ENCODE measurements around the gene HHAT. TPM values are rescaled to one million over a fixed set of nuclear protein-coding genes. Genes with fewer than 3 reads are reported as not detected.

Gene HHAT
- 2.7 and 3.5 TPM in 2 replicates for total RNA-seq

DNA sequence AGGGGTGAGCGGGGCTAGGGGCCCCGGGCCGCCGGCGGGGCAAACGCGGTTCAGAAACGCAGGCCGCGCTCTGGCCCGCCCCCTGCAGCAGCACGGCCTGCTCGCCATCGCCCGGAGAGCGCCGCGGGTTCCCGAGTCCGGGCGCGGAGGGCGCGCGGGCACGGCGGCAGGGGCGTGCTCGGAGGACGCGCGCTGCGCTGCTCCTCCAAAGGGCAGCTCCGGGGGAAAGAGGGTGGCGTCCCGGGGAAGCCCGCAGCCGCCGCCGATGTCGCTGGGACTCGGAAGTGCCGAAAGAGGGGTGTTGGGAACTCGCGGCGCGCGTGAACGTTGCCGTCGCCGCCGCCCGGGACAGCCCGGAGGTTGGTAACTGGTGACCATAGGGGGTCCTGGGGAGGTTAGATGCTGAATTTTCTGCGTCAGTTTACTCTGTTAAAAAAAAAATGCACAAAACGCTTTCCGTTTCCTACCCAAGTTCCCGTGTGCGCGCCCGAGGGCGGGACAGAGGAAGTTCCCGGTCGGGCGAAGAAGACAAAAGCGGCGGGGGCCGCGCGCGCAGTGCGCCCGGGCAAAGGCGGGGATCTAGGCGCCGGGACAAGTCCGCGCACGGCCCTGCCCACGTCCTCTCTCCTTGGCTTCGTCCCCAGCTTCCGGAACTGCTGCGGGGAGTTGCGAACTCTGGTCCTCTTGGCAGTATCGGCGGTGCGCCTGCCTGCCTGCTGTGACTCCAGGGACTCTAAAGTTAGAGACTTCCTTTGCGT, at the start of gene HHAT:
Gene HHAT, plus strand, starts transcription at position 157 of the 758 bp plus-strand sequence. CDS start 20,074 bp downstream, outside the sequence.

Other genes starting within 250 kb of the HHAT start
- 0.60 and 1.9 TPM in 2 replicates for gene SERTAD4, start 96.1 kb upstream of the HHAT start, total RNA-seq

Measured in pericardium fibroblast (primary cell).